Prostate gland (tissue), 2 donors: ENCODE data around the gene PHETA1.

Source experiments
- CTCF ChIP-seq, 4 experiments: fragments of 200-600 bp in 2 of 4; fragments of 450-650 bp in 2 of 4; sonication (generic) in 2 of 4; IDR thresholded peaks; 1 replicate in 3 of 4; 2 replicates in 1 of 4; pipeline ENCODE4 v1.5.1; 2016 to 2019; ENCODE audit warnings: antibody characterized with exemption in 4 of 4, mild to moderate bottlenecking in 2 of 4, moderate library complexity in 2 of 4
- POLR2A ChIP-seq: fragments of 450-650 bp; IDR thresholded peaks from one replicate; pipeline ENCODE4 v1.6.1; 2016; ENCODE audit warnings: antibody characterized with exemption, mild to moderate bottlenecking
- POLR2AphosphoS5 ChIP-seq: sonication (generic); formaldehyde crosslinking; IDR thresholded peaks from one replicate; pipeline ENCODE4 v1.6.1; 2017; ENCODE audit warnings: antibody characterized with exemption

GRCh38 chr12:111351026-111351425 lies 17.9 kb downstream of the PHETA1 start:
- TF ChIP-seq CTCF (IDR thresholded peaks at IDR 0.05), result no peak
- no peak for TF ChIP-seq POLR2A
- no peak for TF ChIP-seq POLR2AphosphoS5
